HG03039 (cell line): ENCODE data around the gene CMKLR1.

Source experiments
- ATAC-seq: cut with Tn5 transposase; IDR thresholded peaks from one replicate; pipeline ENCODE4 v1.9.1; 2021; ENCODE audit warnings: mild to moderate bottlenecking, moderate library complexity; ENCODE audit not compliant: unreplicated experiment

Gene CMKLR1

GRCh38 chr12:108363165-108363564, 24.1 kb upstream of the CMKLR1 start:
- ATAC-seq: no peak

GRCh38 chr12:108361606-108362005, 22.5 kb upstream of the CMKLR1 start:
- ATAC-seq: no peak

- ATAC-seq: no peak
Observed at GRCh38 chr12:108360487-108360886, 21.4 kb upstream of the CMKLR1 start.

GRCh38 chr12:108360057-108360456, 20.9 kb upstream of the CMKLR1 start:
- no peak for ATAC-seq

GRCh38 chr12:108358580-108358965, 19.5 kb upstream of the CMKLR1 start:
- ATAC-seq: no peak

- ATAC-seq: no peak
Observed at GRCh38 chr12:108357834-108358579, 18.9 kb upstream of the CMKLR1 start.

GRCh38 chr12:108356835-108357806, 18.0 kb upstream of the CMKLR1 start:
- no peak for ATAC-seq

- ATAC-seq: no peak
Observed at GRCh38 chr12:108355069-108355468, 16.0 kb upstream of the CMKLR1 start.

- ATAC-seq: no peak
Observed at GRCh38 chr12:108352591-108352990, 13.5 kb upstream of the CMKLR1 start.

GRCh38 chr12:108350511-108350910, 11.4 kb upstream of the CMKLR1 start:
- ATAC-seq: no peak

GRCh38 chr12:108349278-108349688, 10.2 kb upstream of the CMKLR1 start:
- ATAC-seq: no peak

GRCh38 chr12:108348842-108349241, 9.7 kb upstream of the CMKLR1 start:
- ATAC-seq: no peak

GRCh38 chr12:108346727-108347710, 7.9 kb upstream of the CMKLR1 start:
- no peak for ATAC-seq

GRCh38 chr12:108345716-108346633, 6.9 kb upstream of the CMKLR1 start:
- ATAC-seq: no peak

- ATAC-seq: no peak
Observed at GRCh38 chr12:108342985-108343384, 3.9 kb upstream of the CMKLR1 start.

GRCh38 chr12:108341854-108342847, 3.0 kb upstream of the CMKLR1 start:
- no peak for ATAC-seq

GRCh38 chr12:108341356-108341755, 2.2 kb upstream of the CMKLR1 start:
- ATAC-seq: no peak

- ATAC-seq: no peak
Observed at GRCh38 chr12:108340037-108340436, 926 bp upstream of the CMKLR1 start.
